Keratinocyte (primary cell): ENCODE measurements around the gene KCNE1. TPM values are rescaled to one million over a fixed set of nuclear protein-coding genes. Genes with fewer than 3 reads are reported as not detected.

Source experiments
- DNase-seq: peaks from one replicate; pipeline ENCODE4 v3.0.0-alpha.2; 2011; ENCODE audit warnings: low read depth, missing footprints, low spot score
- FAIRE-seq: peaks from 2 replicates; lab custom pipeline; 2011; peaks lifted over from hg19 to GRCh38; lab: Jason Lieb, UNC
- H2AFZ ChIP-seq: 2 replicates; pipeline ENCODE4 v1.6.0; 2012; ENCODE audit warnings: low read length, control low read depth, inconsistent platforms; ENCODE audit not compliant: control insufficient read depth
- H3K27ac ChIP-seq: 2 replicates; pipeline ENCODE4 v1.5.1; 2011; ENCODE audit warnings: low read length; ENCODE audit not compliant: control insufficient read depth, insufficient read depth
- H3K27me3 ChIP-seq: 3 replicates; pipeline ENCODE4 v1.6.0; 2011; ENCODE audit warnings: low read length; ENCODE audit not compliant: control insufficient read depth, insufficient read depth; ENCODE audit errors: extremely low read depth
- H3K36me3 ChIP-seq, 2 experiments: 2 replicates in 1 of 2; 3 replicates in 1 of 2; pipeline ENCODE4 v1.5.1; 2011; ENCODE audit warnings: low read length in 2 of 2, mild to moderate bottlenecking in 1 of 2; ENCODE audit not compliant: control insufficient read depth in 2 of 2, insufficient read depth in 2 of 2; ENCODE audit errors: extremely low read depth in 1 of 2
- H3K4me1 ChIP-seq: 3 replicates; pipeline ENCODE4 v1.5.1; 2011; ENCODE audit warnings: low read length; ENCODE audit not compliant: control insufficient read depth, insufficient read depth; ENCODE audit errors: extremely low read depth
- H3K4me2 ChIP-seq: 3 replicates; pipeline ENCODE4 v1.6.0; 2011; ENCODE audit warnings: low read depth, low read length; ENCODE audit not compliant: control insufficient read depth, insufficient read depth; ENCODE audit errors: extremely low read depth
- H3K4me3 ChIP-seq, 3 experiments: fragments of 200-600 bp in 1 of 3; sonication (generic) in 1 of 3; 2 replicates in 2 of 3; 3 replicates in 1 of 3; pipeline ENCODE4 v1.5.1; 2011 to 2016; ENCODE audit warnings: low read length in 3 of 3, mild to moderate bottlenecking in 3 of 3, control low read depth in 2 of 3, inconsistent platforms in 1 of 3, low read depth in 1 of 3, mixed read lengths in 1 of 3, mixed run types in 1 of 3, moderate library complexity in 1 of 3; ENCODE audit not compliant: control insufficient read depth in 2 of 3, insufficient read depth in 2 of 3; ENCODE audit errors: extremely low read depth in 1 of 3
- H3K79me2 ChIP-seq: 2 replicates; pipeline ENCODE4 v1.6.0; 2012; ENCODE audit warnings: low read length; ENCODE audit not compliant: control insufficient read depth, insufficient read depth
- H3K9ac ChIP-seq: 3 replicates; pipeline ENCODE4 v1.6.0; 2011; ENCODE audit warnings: low read length; ENCODE audit not compliant: control insufficient read depth, insufficient read depth; ENCODE audit errors: extremely low read depth
- H3K9me1 ChIP-seq: 3 replicates; pipeline ENCODE4 v1.6.0; 2011; ENCODE audit warnings: low read length; ENCODE audit not compliant: control insufficient read depth, insufficient read depth; ENCODE audit errors: extremely low read depth
- H3K9me3 ChIP-seq: 2 replicates; pipeline ENCODE4 v1.5.1; 2012; ENCODE audit warnings: low read depth, low read length; ENCODE audit not compliant: control insufficient read depth
- H4K20me1 ChIP-seq: 3 replicates; pipeline ENCODE4 v1.6.0; 2011; ENCODE audit warnings: low read length; ENCODE audit not compliant: control insufficient read depth, insufficient read depth; ENCODE audit errors: extremely low read depth
- CTCF ChIP-seq, 3 experiments: IDR thresholded peaks in 1 of 3; conservative IDR thresholded peaks in 1 of 3; optimal IDR thresholded peaks in 1 of 3; 2 replicates in 2 of 3; 3 replicates in 1 of 3; pipeline versions ENCODE3 to v1.5.1; 2011; ENCODE audit warnings: low read length in 3 of 3, mild to moderate bottlenecking in 3 of 3, moderate library complexity in 2 of 3, control low read depth in 1 of 3, inconsistent platforms in 1 of 3; ENCODE audit not compliant: insufficient read depth in 2 of 3; ENCODE audit errors: extremely low read depth in 1 of 3
- EZH2 ChIP-seq: IDR thresholded peaks from one replicate; pipeline ENCODE4 v1.6.1; 2012; ENCODE audit warnings: inconsistent platforms, mild to moderate bottlenecking, low read length, moderate library complexity
- dilution Hi-C: fragments of 300-500 bp; cut with MboI; formaldehyde crosslinking; loops from one replicate; pipeline ENCODE4 v1.7.0; 2020; ENCODE audit warnings: low sequenced_read_pairs; ENCODE audit not compliant: extremely low pct_ligation_motif_present
- polyA plus RNA-seq, 5 experiments: library from polyadenylated mRNA; depleted of rRNA in 3 of 5; stranded (reverse) in 3 of 5; stranded (forward) in 1 of 5; unstranded in 1 of 5; fragments of >200 nt; gene quantifications; 1 replicate in 1 of 5; 2 replicates in 3 of 5; 3 replicates in 1 of 5; pipeline versions ENCODE4 v1.2.1 to v1.2.3, GENCODE V29; 2011 to 2012; ENCODE audit warnings: missing spikeins in 2 of 5, low read depth in 1 of 5, low replicate concordance in 1 of 5

Gene KCNE1
- polyA plus RNA-seq, 1 donor (not counting 4 experiments of a cell fraction or from before 2014, with no cell fraction given): 0.08 TPM

- Histone ChIP-seq H3K9me1 (no peaks in the 10 kb centered on the region), H3K4me2 (no peak overlapping the region), H2AFZ (no peak overlapping the region), H3K9me3 (no peaks in the 10 kb centered on the region), H3K36me3 (peaks cover 7 to 11% of the 10 kb centered on the region in 2 experiments), H3K9ac (no peak overlapping the region), H3K4me1 (no peaks in the 10 kb centered on the region), H3K79me2 (no peaks in the 10 kb centered on the region), H3K27me3 (no peaks in the 10 kb centered on the region), H4K20me1 (no peaks in the 10 kb centered on the region), H3K27ac (no peak overlapping the region), H3K4me3 (no peak overlapping the region)
- FAIRE-seq (no peak), DNase-seq (no peak)
- dilution Hi-C loops: no loop called here
- TF ChIP-seq EZH2 (no peak), CTCF (optimal IDR thresholded peaks at IDR 0.05 in 1 of 3, IDR thresholded peaks at IDR 0.05 in 1 of 3, conservative IDR thresholded peaks at IDR 0.05 in 1 of 3; ENCODE audit: extremely low read depth in 1 of 3, insufficient read depth in 2 of 3, low read length in 3 of 3) (no peak)
These were observed 7.7 kb upstream of the KCNE1 start for GRCh38 chr21:34519694-34520093.

- Histone ChIP-seq H3K36me3 (peaks cover 7 to 11% of the 10 kb centered on the region in 2 experiments), H3K4me2 (no peak overlapping the region), H3K9me3 (no peaks in the 10 kb centered on the region), H2AFZ (no peak overlapping the region), H3K9me1 (no peaks in the 10 kb centered on the region), H3K9ac (no peak overlapping the region), H4K20me1 (no peaks in the 10 kb centered on the region), H3K79me2 (no peaks in the 10 kb centered on the region), H3K27me3 (no peaks in the 10 kb centered on the region), H3K4me3 (no peak overlapping the region), H3K4me1 (no peaks in the 10 kb centered on the region), H3K27ac (no peak overlapping the region)
- no peak for TF ChIP-seq EZH2
- TF ChIP-seq CTCF (optimal IDR thresholded peaks at IDR 0.05 in 1 of 3, IDR thresholded peaks at IDR 0.05 in 1 of 3, conservative IDR thresholded peaks at IDR 0.05 in 1 of 3; ENCODE audit: extremely low read depth in 1 of 3, insufficient read depth in 2 of 3, low read length in 3 of 3): no peak
- FAIRE-seq: no peak
- dilution Hi-C loops: no loop called here
- DNase-seq: no peak
These were observed 7.0 kb upstream of the KCNE1 start for GRCh38 chr21:34519016-34519415.
